Osteoblast (primary cell): ENCODE results near the gene ELF1. TPM values are rescaled to one million over a fixed set of nuclear protein-coding genes. Genes with fewer than 3 reads are reported as not detected.

Source experiments
- DNase-seq: peaks from one replicate; pipeline ENCODE4 v3.0.0; 2011; ENCODE audit warnings: low spot score, mixed read lengths; ENCODE audit not compliant: insufficient read length; ENCODE audit errors: missing footprints
- H2AFZ ChIP-seq: 2 replicates; pipeline ENCODE4 v1.6.0; 2011; ENCODE audit warnings: mild to moderate bottlenecking, low read length
- H3K27ac ChIP-seq: 2 replicates; pipeline ENCODE4 v1.5.1; 2011; ENCODE audit warnings: mild to moderate bottlenecking, low read depth, low read length, moderate library complexity
- H3K27me3 ChIP-seq: 2 replicates; pipeline ENCODE4 v1.6.0; 2012; ENCODE audit warnings: mild to moderate bottlenecking, control low read depth, inconsistent platforms, low read length, moderate library complexity; ENCODE audit not compliant: insufficient read depth
- H3K36me3 ChIP-seq: 2 replicates; pipeline ENCODE4 v1.5.1; 2011; ENCODE audit warnings: mild to moderate bottlenecking, low read length, control low read depth, moderate library complexity; ENCODE audit not compliant: insufficient read depth
- H3K4me1 ChIP-seq: 2 replicates; pipeline ENCODE4 v1.5.1; 2011; ENCODE audit warnings: mild to moderate bottlenecking, low read length, control low read depth, moderate library complexity; ENCODE audit not compliant: insufficient read depth
- H3K4me2 ChIP-seq: 2 replicates; pipeline ENCODE4 v1.6.0; 2011; ENCODE audit warnings: mild to moderate bottlenecking, low read length; ENCODE audit not compliant: insufficient read depth
- H3K4me3 ChIP-seq: fragments of 200-600 bp; sonication (generic); 3 replicates; pipeline ENCODE4 v1.5.1; 2012; ENCODE audit warnings: mild to moderate bottlenecking, low read length, inconsistent platforms; ENCODE audit not compliant: insufficient read depth
- H3K79me2 ChIP-seq: 2 replicates; pipeline ENCODE4 v1.6.0; 2012; ENCODE audit warnings: mild to moderate bottlenecking, low read length, control low read depth, inconsistent platforms; ENCODE audit not compliant: insufficient read depth
- H3K9me3 ChIP-seq: 2 replicates; pipeline ENCODE4 v1.5.1; 2011; ENCODE audit warnings: low read depth, low read length, control low read depth
- H4K20me1 ChIP-seq: 2 replicates; pipeline ENCODE4 v1.6.0; 2012; ENCODE audit warnings: mild to moderate bottlenecking, low read length, control low read depth; ENCODE audit not compliant: insufficient read depth
- CTCF ChIP-seq: IDR thresholded peaks from 2 replicates; pipeline ENCODE4 v1.5.1; 2011; ENCODE audit warnings: mild to moderate bottlenecking, low read depth, low read length, moderate library complexity; ENCODE audit errors: extremely low read depth
- total RNA-seq: library from RNA; depleted of rRNA; stranded (reverse); fragments of >200 nt; gene quantifications from 2 replicates; pipeline ENCODE4 v1.2.3, GENCODE V29; 2012

ELF1 gene
- total RNA-seq, 1 donor, result 63.0 TPM

- Histone ChIP-seq H3K9me3 (no peaks in the 10 kb centered on the region), H3K4me3 (peak overlapping the region; percentile 89), H3K36me3 (peaks cover 5% of the 10 kb centered on the region), H4K20me1 (peaks cover 23% of the 10 kb centered on the region), H3K4me2 (peak overlapping the region; percentile 88), H3K79me2 (peaks cover 80% of the 10 kb centered on the region), H3K4me1 (peaks cover 41% of the 10 kb centered on the region), H2AFZ (peak overlapping the region; percentile 66), H3K27me3 (no peaks in the 10 kb centered on the region), H3K27ac (peak overlapping the region; percentile 92)
- TF ChIP-seq CTCF, result no peak
- DNase-seq, result peak; percentile 68
These were observed 40.5 kb upstream of the ELF1 start for GRCh38 chr13:41059456-41060081.

GRCh38 chr13:41058295-41059070 is 39.4 kb upstream of the ELF1 start:
- H2AFZ ChIP-seq, result no peak overlapping the region
- H3K79me2 ChIP-seq, result peaks cover 81% of the 10 kb centered on the region
- peak overlapping the region; percentile 88 for H3K4me2 ChIP-seq
- peak overlapping the region; percentile 92 for H3K27ac ChIP-seq
- peaks cover under 1% of the 10 kb centered on the region for H3K36me3 ChIP-seq
- peaks cover 41% of the 10 kb centered on the region for H3K4me1 ChIP-seq
- H3K9me3 ChIP-seq, result no peaks in the 10 kb centered on the region
- H4K20me1 ChIP-seq, result peaks cover 27% of the 10 kb centered on the region
- no peak for DNase-seq
- peak overlapping the region; percentile 89 for H3K4me3 ChIP-seq
- H3K27me3 ChIP-seq, result no peaks in the 10 kb centered on the region
- no peak for TF ChIP-seq CTCF

- Histone ChIP-seq H4K20me1 (peaks cover 34% of the 10 kb centered on the region), H3K4me3 (no peak overlapping the region), H3K4me2 (no peak overlapping the region), H3K27me3 (no peaks in the 10 kb centered on the region), H3K9me3 (no peaks in the 10 kb centered on the region), H3K27ac (no peak overlapping the region), H3K36me3 (no peaks in the 10 kb centered on the region), H2AFZ (no peak overlapping the region), H3K79me2 (peaks cover 84% of the 10 kb centered on the region), H3K4me1 (peaks cover 40% of the 10 kb centered on the region)
- no peak for TF ChIP-seq CTCF
- no peak for DNase-seq
These were observed 38.0 kb upstream of the ELF1 start for GRCh38 chr13:41056826-41057711.
